SJCRH30 (cell line): ENCODE results near the gene VAV1. TPM values are rescaled to one million over a fixed set of nuclear protein-coding genes. Genes with fewer than 3 reads are reported as not detected.

Experiments
- DNase-seq, 2 experiments: peaks; one replicate each; pipeline ENCODE4 v3.0.0-alpha.2; 2015 to 2020
- H3K27ac ChIP-seq: fragments of 250-450 bp; sonication (Bioruptor Pico); 2 replicates; pipeline ENCODE4 v1.5.1; 2020; ENCODE audit warnings: mild to moderate bottlenecking, moderate library complexity
- H3K27me3 ChIP-seq: fragments of 250-450 bp; sonication (Bioruptor Pico); 2 replicates; pipeline ENCODE4 v1.5.1; 2020; ENCODE audit warnings: mild to moderate bottlenecking, moderate library complexity
- H3K36me3 ChIP-seq: fragments of 250-450 bp; sonication (Bioruptor Pico); 2 replicates; pipeline ENCODE4 v1.5.1; 2020; ENCODE audit warnings: mild to moderate bottlenecking, moderate library complexity
- H3K4me1 ChIP-seq: fragments of 250-450 bp; sonication (Bioruptor Pico); 2 replicates; pipeline ENCODE4 v1.5.1; 2020; ENCODE audit warnings: mild to moderate bottlenecking, moderate library complexity
- H3K4me3 ChIP-seq: fragments of 250-450 bp; sonication (Bioruptor Pico); 2 replicates; pipeline ENCODE4 v1.5.1; 2020; ENCODE audit warnings: mild to moderate bottlenecking, moderate library complexity
- H3K9me3 ChIP-seq: fragments of 250-450 bp; sonication (Bioruptor Pico); replicated peaks from 2 replicates; pipeline ENCODE4 v1.5.1; 2020; ENCODE audit warnings: mild to moderate bottlenecking, moderate library complexity
- total RNA-seq: library from RNA; depleted of rRNA; stranded (reverse); fragments of >200 nt; shearing (Covaris generic); gene quantifications from 2 replicates; pipeline ENCODE4 v1.2.3, GENCODE V29; 2014

Gene VAV1
- total RNA-seq, 1 experiment from 2014 or later = not detected

- H3K27me3 ChIP-seq = no peaks in the 10 kb centered on the region
- no peak overlapping the region for H3K4me3 ChIP-seq
- no peaks in the 10 kb centered on the region for H3K4me1 ChIP-seq
- no peaks in the 10 kb centered on the region for H3K9me3 ChIP-seq
- H3K36me3 ChIP-seq = no peaks in the 10 kb centered on the region
- DNase-seq = peak; percentile 12 to 19
- no peak overlapping the region for H3K27ac ChIP-seq
Measured at GRCh38 chr19:6802336-6803035, 30.0 kb downstream of the VAV1 start.

GRCh38 chr19:6803036-6803404 is 30.5 kb downstream of the VAV1 start:
- Histone ChIP-seq H3K27me3 (no peaks in the 10 kb centered on the region), H3K9me3 (no peaks in the 10 kb centered on the region), H3K36me3 (no peaks in the 10 kb centered on the region), H3K27ac (no peak overlapping the region), H3K4me1 (no peaks in the 10 kb centered on the region), H3K4me3 (no peak overlapping the region)
- no peak for DNase-seq

- H3K27ac ChIP-seq = no peak overlapping the region
- H3K36me3 ChIP-seq = no peaks in the 10 kb centered on the region
- H3K4me1 ChIP-seq = no peaks in the 10 kb centered on the region
- H3K27me3 ChIP-seq = no peaks in the 10 kb centered on the region
- H3K4me3 ChIP-seq = no peak overlapping the region
- DNase-seq = no peak
- H3K9me3 ChIP-seq = peaks cover 4% of the 10 kb centered on the region; the same call in 1 of the 2 replicates
Measured at GRCh38 chr19:6806488-6806887, 34.0 kb downstream of the VAV1 start.

- H3K27ac ChIP-seq = no peak overlapping the region
- H3K36me3 ChIP-seq = no peaks in the 10 kb centered on the region
- DNase-seq = no peak
- no peaks in the 10 kb centered on the region for H3K27me3 ChIP-seq
- no peak overlapping the region for H3K4me3 ChIP-seq
- peaks cover 4% of the 10 kb centered on the region; the same call in 1 of the 2 replicates for H3K9me3 ChIP-seq
- no peaks in the 10 kb centered on the region for H3K4me1 ChIP-seq
Measured at GRCh38 chr19:6807291-6807690, 34.8 kb downstream of the VAV1 start.

- DNase-seq = no peak
- Histone ChIP-seq H3K27me3 (no peaks in the 10 kb centered on the region), H3K4me3 (no peak overlapping the region), H3K36me3 (no peaks in the 10 kb centered on the region), H3K4me1 (no peaks in the 10 kb centered on the region), H3K9me3 (peaks cover 4% of the 10 kb centered on the region; the same call in 1 of the 2 replicates), H3K27ac (no peak overlapping the region)
Measured at GRCh38 chr19:6808494-6808893, 36.0 kb downstream of the VAV1 start.

- Histone ChIP-seq H3K36me3 (no peaks in the 10 kb centered on the region), H3K27me3 (no peaks in the 10 kb centered on the region)
Measured at GRCh38 chr19:6809262-6809661, 36.8 kb downstream of the VAV1 start.

GRCh38 chr19:6811378-6811777 is 38.9 kb downstream of the VAV1 start:
- H3K9me3 ChIP-seq = peaks cover 4% of the 10 kb centered on the region; the same call in 1 of the 2 replicates
- H3K27me3 ChIP-seq = no peaks in the 10 kb centered on the region
- peak overlapping the region; percentile 24 for H3K4me3 ChIP-seq
- H3K27ac ChIP-seq = no peak overlapping the region
- no peaks in the 10 kb centered on the region for H3K4me1 ChIP-seq
- no peaks in the 10 kb centered on the region for H3K36me3 ChIP-seq
- no peak for DNase-seq

More at GRCh38 chr19:6809262-6809661, 36.8 kb downstream of the VAV1 start:
- no peak overlapping the region for H3K4me3 ChIP-seq
- no peaks in the 10 kb centered on the region for H3K4me1 ChIP-seq
- DNase-seq = no peak
- no peak overlapping the region for H3K27ac ChIP-seq
- peaks cover 4% of the 10 kb centered on the region; the same call in 1 of the 2 replicates for H3K9me3 ChIP-seq

GRCh38 chr19:6811906-6812305 is 39.4 kb downstream of the VAV1 start:
- peak; percentile 57 to 74 for DNase-seq
- H3K27me3 ChIP-seq = no peaks in the 10 kb centered on the region
- peaks cover 4% of the 10 kb centered on the region; the same call in 1 of the 2 replicates for H3K9me3 ChIP-seq
- no peaks in the 10 kb centered on the region for H3K36me3 ChIP-seq
- H3K4me3 ChIP-seq = peak overlapping the region; percentile 24
- H3K4me1 ChIP-seq = no peaks in the 10 kb centered on the region
- H3K27ac ChIP-seq = no peak overlapping the region

GRCh38 chr19:6812612-6813011 is 40.1 kb downstream of the VAV1 start:
- peaks cover 4% of the 10 kb centered on the region; the same call in 1 of the 2 replicates for H3K9me3 ChIP-seq
- no peak overlapping the region for H3K27ac ChIP-seq
- H3K4me3 ChIP-seq = no peak overlapping the region
- H3K27me3 ChIP-seq = no peaks in the 10 kb centered on the region
- no peak for DNase-seq
- H3K36me3 ChIP-seq = no peaks in the 10 kb centered on the region
- no peaks in the 10 kb centered on the region for H3K4me1 ChIP-seq

- H3K27me3 ChIP-seq = no peaks in the 10 kb centered on the region
- no peaks in the 10 kb centered on the region for H3K9me3 ChIP-seq
- no peaks in the 10 kb centered on the region for H3K36me3 ChIP-seq
- DNase-seq = no peak
- H3K27ac ChIP-seq = no peak overlapping the region
- no peak overlapping the region for H3K4me3 ChIP-seq
- no peaks in the 10 kb centered on the region for H3K4me1 ChIP-seq
Measured at GRCh38 chr19:6813659-6814058, 41.2 kb downstream of the VAV1 start.

GRCh38 chr19:6817179-6817578 is 44.7 kb downstream of the VAV1 start:
- no peaks in the 10 kb centered on the region for H3K27me3 ChIP-seq
- H3K36me3 ChIP-seq = no peaks in the 10 kb centered on the region
- H3K9me3 ChIP-seq = 0 out of 2 replicates have a peak, but pooled peaks cover 2% of the 10 kb centered on the region
- H3K27ac ChIP-seq = no peak overlapping the region
- H3K4me3 ChIP-seq = no peak overlapping the region
- DNase-seq = no peak
- no peaks in the 10 kb centered on the region for H3K4me1 ChIP-seq

- H3K4me3 ChIP-seq = no peak overlapping the region
- H3K9me3 ChIP-seq = 0 out of 2 replicates have a peak, but pooled peaks cover 2% of the 10 kb centered on the region
- no peak for DNase-seq
- no peaks in the 10 kb centered on the region for H3K36me3 ChIP-seq
- H3K4me1 ChIP-seq = no peaks in the 10 kb centered on the region
- no peak overlapping the region for H3K27ac ChIP-seq
- no peaks in the 10 kb centered on the region for H3K27me3 ChIP-seq
Measured at GRCh38 chr19:6818246-6818645, 45.7 kb downstream of the VAV1 start.

GRCh38 chr19:6819323-6819722 is 46.8 kb downstream of the VAV1 start:
- Histone ChIP-seq H3K9me3 (0 out of 2 replicates have a peak, but pooled peaks cover 2% of the 10 kb centered on the region), H3K27ac (no peak overlapping the region), H3K36me3 (no peaks in the 10 kb centered on the region), H3K27me3 (no peaks in the 10 kb centered on the region), H3K4me1 (no peaks in the 10 kb centered on the region), H3K4me3 (no peak overlapping the region)
- DNase-seq = no peak

GRCh38 chr19:6820237-6820636 is 47.7 kb downstream of the VAV1 start:
- no peak for DNase-seq
- 0 out of 2 replicates have a peak, but pooled peaks cover 2% of the 10 kb centered on the region for H3K9me3 ChIP-seq
- no peaks in the 10 kb centered on the region for H3K36me3 ChIP-seq
- no peak overlapping the region for H3K4me3 ChIP-seq
- no peak overlapping the region for H3K27ac ChIP-seq
- H3K27me3 ChIP-seq = no peaks in the 10 kb centered on the region
- H3K4me1 ChIP-seq = no peaks in the 10 kb centered on the region

- Histone ChIP-seq H3K27me3 (no peaks in the 10 kb centered on the region), H3K4me1 (no peaks in the 10 kb centered on the region), H3K27ac (no peak overlapping the region), H3K36me3 (no peaks in the 10 kb centered on the region), H3K9me3 (0 out of 2 replicates have a peak, but pooled peaks cover 2% of the 10 kb centered on the region), H3K4me3 (no peak overlapping the region)
- DNase-seq = no peak
Measured at GRCh38 chr19:6821639-6822310, 49.3 kb downstream of the VAV1 start.
